Tibial nerve (tissue), 4 donors: Measurements from ENCODE around the gene ERLEC1.

ENCODE experiments used
- CTCF ChIP-seq, 5 experiments: fragments of 200-600 bp in 3 of 5; fragments of 450-650 bp in 2 of 5; sonication (generic) in 3 of 5; IDR thresholded peaks; one replicate each; pipeline ENCODE4 v1.5.1; 2016 to 2019; ENCODE audit warnings: antibody characterized with exemption in 5 of 5, mild to moderate bottlenecking in 3 of 5, moderate library complexity in 2 of 5
- EP300 ChIP-seq, 2 donors: sonication (generic); formaldehyde crosslinking; IDR thresholded peaks; one replicate each; pipeline ENCODE4 v1.6.1; 2017; ENCODE audit warnings: antibody characterized with exemption in 2 of 2, mild to moderate bottlenecking in 1 of 2
- POLR2A ChIP-seq, 2 donors: fragments of 450-650 bp; IDR thresholded peaks; one replicate each; pipeline ENCODE4 v1.6.1; 2017; ENCODE audit warnings: antibody characterized with exemption in 2 of 2, mild to moderate bottlenecking in 2 of 2, moderate library complexity in 2 of 2

DNA sequence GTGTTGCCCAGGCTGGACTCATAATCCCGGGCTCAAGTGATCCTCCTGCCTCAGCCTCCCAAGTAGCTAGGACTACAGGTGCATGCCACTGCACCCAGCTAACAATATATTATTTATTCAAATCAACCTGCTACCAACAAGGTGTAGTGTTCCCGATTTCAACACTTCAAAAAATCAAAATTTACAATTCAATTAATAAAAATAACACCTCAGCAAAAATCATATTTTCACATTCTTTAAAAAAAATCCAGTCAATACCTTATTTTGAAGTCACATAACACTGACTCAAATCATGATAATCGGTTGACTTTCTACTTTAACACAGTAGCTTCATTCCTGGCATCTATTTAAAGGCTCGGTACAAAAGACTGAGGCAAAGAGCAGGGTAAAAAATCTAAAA is 65.7 kb downstream of the ERLEC1 start:
- TF ChIP-seq POLR2A (IDR thresholded peaks at IDR 0.05) (no peak), CTCF (IDR thresholded peaks at IDR 0.05) (no peak), EP300 (IDR thresholded peaks at IDR 0.05) (no peak)
